DND-41 (cell line): ENCODE results near the gene TRIM2.
A peak's percentile ranks its signal among the peaks of the same experiment; 100 is the strongest.

ENCODE experiments used
- CTCF ChIP-seq: IDR thresholded peaks from 2 replicates; pipeline ENCODE4 v1.5.1; 2012; ENCODE audit warnings: borderline replicate concordance, low read length, moderate library complexity, mild to moderate bottlenecking; ENCODE audit not compliant: poor library complexity, severe bottlenecking; ENCODE audit errors: extremely low read depth
- EZH2 ChIP-seq: IDR thresholded peaks from 3 replicates; pipeline ENCODE4 v1.6.1; 2012; ENCODE audit warnings: borderline replicate concordance, low read depth, mild to moderate bottlenecking, moderate library complexity, low read length, inconsistent platforms; ENCODE audit not compliant: severe bottlenecking

GRCh38 chr4:153156263-153156662, 48.0 kb upstream of the TRIM2 start:
- peak; percentile 46 for TF ChIP-seq CTCF
- no peak for TF ChIP-seq EZH2
